H1 (cell line): ENCODE data around the gene OSCP1. TPM values are rescaled to one million over a fixed set of nuclear protein-coding genes. Genes with fewer than 3 reads are reported as not detected.

Experiments used
- ATF2 ChIP-seq: IDR thresholded peaks from 2 replicates; pipeline ENCODE4 v1.6.1; 2012; ENCODE audit warnings: low read length, inconsistent platforms
- ATF3 ChIP-seq: IDR thresholded peaks from 2 replicates; pipeline ENCODE4 v1.6.1; 2011; ENCODE audit warnings: low read depth, mild to moderate bottlenecking, low read length; ENCODE audit not compliant: insufficient read depth
- CBX5 ChIP-seq: fragments of 300-800, 300-1000 bp; sonication (generic); IDR thresholded peaks from 2 replicates; pipeline ENCODE4 v1.7.1; 2016; ENCODE audit warnings: antibody characterized with exemption, low read length, low read depth
- CBX8 ChIP-seq: fragments of 300-800, 300-1000 bp; sonication (generic); IDR thresholded peaks from 2 replicates; pipeline ENCODE4 v1.7.1; 2016; ENCODE audit warnings: low read depth, low read length, borderline replicate concordance
- CEBPB ChIP-seq: IDR thresholded peaks from 2 replicates; pipeline ENCODE4 v1.6.1; 2012; ENCODE audit warnings: low read depth, low read length
- CTBP2 ChIP-seq: IDR thresholded peaks from 2 replicates; pipeline ENCODE4 v1.7.0; 2011; ENCODE audit warnings: borderline replicate concordance, mild to moderate bottlenecking, moderate library complexity, mixed read lengths, low read length; ENCODE audit not compliant: insufficient read depth, insufficient read length
- EZH2 ChIP-seq: fragments of 200-600 bp; sonication (generic); IDR thresholded peaks from 2 replicates; pipeline ENCODE4 v1.7.1; 2012; ENCODE audit warnings: low read depth, mild to moderate bottlenecking, moderate library complexity, low read length, inconsistent platforms; ENCODE audit not compliant: severe bottlenecking
- GTF2F1 ChIP-seq: IDR thresholded peaks from 2 replicates; pipeline ENCODE4 v1.6.1; 2012; ENCODE audit warnings: low read depth, low read length, improper control_type of control experiment, borderline replicate concordance
- JUND ChIP-seq: IDR thresholded peaks from 2 replicates; pipeline ENCODE4 v1.6.1; 2011; ENCODE audit warnings: mild to moderate bottlenecking, improper control_type of control experiment, low read length
- NANOG ChIP-seq: IDR thresholded peaks from 2 replicates; pipeline ENCODE4 v1.6.1; 2011; ENCODE audit warnings: low read length, low read depth, mild to moderate bottlenecking, inconsistent platforms; ENCODE audit not compliant: insufficient read depth, poor library complexity, severe bottlenecking
- PHF8 ChIP-seq: fragments of 200-600 bp; sonication (generic); conservative IDR thresholded peaks from 2 replicates; pipeline ENCODE4 v1.7.1; 2012; ENCODE audit warnings: low read depth, mild to moderate bottlenecking, inconsistent platforms, low read length, moderate library complexity
- POLR2A ChIP-seq, 2 experiments: IDR thresholded peaks; 1 replicate in 1 of 2; 2 replicates in 1 of 2; pipeline ENCODE4 v1.6.1; 2011; ENCODE audit warnings: low read depth in 2 of 2, low read length in 2 of 2, mild to moderate bottlenecking in 2 of 2; ENCODE audit errors: control extremely low read depth in 1 of 2
- POLR2AphosphoS5 ChIP-seq: IDR thresholded peaks from 2 replicates; pipeline ENCODE4 v1.6.1; 2011; ENCODE audit warnings: low read depth, low read length
- POU5F1 ChIP-seq: IDR thresholded peaks from 2 replicates; pipeline ENCODE4 v1.6.1; 2011; ENCODE audit warnings: low read depth, mild to moderate bottlenecking, low read length, moderate library complexity
- RAD21 ChIP-seq, 2 experiments: IDR thresholded peaks in 1 of 2; conservative IDR thresholded peaks in 1 of 2; 2 replicates each; pipeline ENCODE4 v1.6.1; 2011; ENCODE audit warnings: low read depth in 2 of 2, low read length in 2 of 2, improper control_type of control experiment in 1 of 2, inconsistent platforms in 1 of 2, mild to moderate bottlenecking in 1 of 2, moderate library complexity in 1 of 2
- SAP30 ChIP-seq: fragments of 300-600 bp; sonication (generic); IDR thresholded peaks from 2 replicates; pipeline ENCODE4 v1.7.1; 2012; ENCODE audit warnings: low read length, moderate library complexity, mild to moderate bottlenecking, inconsistent platforms; ENCODE audit not compliant: insufficient read depth, insufficient replicate concordance
- SP2 ChIP-seq: IDR thresholded peaks from 2 replicates; pipeline ENCODE4 v1.6.1; 2012; ENCODE audit warnings: mild to moderate bottlenecking, low read length, inconsistent platforms
- TAF7 ChIP-seq: optimal IDR thresholded peaks from 2 replicates; pipeline ENCODE3; 2011; ENCODE audit warnings: low read depth, mild to moderate bottlenecking, inconsistent platforms, low read length, moderate library complexity, borderline replicate concordance
- YY1 ChIP-seq: IDR thresholded peaks from 2 replicates; pipeline ENCODE4 v1.6.1; 2011; ENCODE audit warnings: low read depth, mild to moderate bottlenecking, low read length
- polyA plus RNA-seq, 7 experiments: library from polyadenylated mRNA; depleted of rRNA in 3 of 7; stranded (reverse) in 5 of 7; unstranded in 2 of 7; fragments of >200 nt in 5 of 7; fragments of 200-250 nt in 2 of 7; gene quantifications; 1 replicate in 5 of 7; 2 replicates in 1 of 7; 4 replicates in 1 of 7; pipeline versions ENCODE4 v1.2.1 to v1.2.3, GENCODE V29; 2011 to 2013; ENCODE audit warnings: missing spikeins in 2 of 7, mixed read lengths in 2 of 7
- total RNA-seq: library from RNA; stranded (reverse); fragmentation: NEBNext Ultra II Directional; extraction: Animal tissue kit (Norgen Biotek cat#: 25700); gene quantifications from 2 replicates; pipeline ENCODE4 v1.2.1, GENCODE V29; 2021
- TF ChIP-seq, protein P1 (sequence below): IDR thresholded peaks from 2 replicates; pipeline ENCODE4 v1.6.1; 2012; ENCODE audit warnings: inconsistent platforms

The OSCP1 gene
- total and polyA plus RNA-seq, 2 of the 8 experiments (the other 6 are each of a cell fraction or from before 2014, with no cell fraction given): 1.8 to 3.3 TPM

DNA sequence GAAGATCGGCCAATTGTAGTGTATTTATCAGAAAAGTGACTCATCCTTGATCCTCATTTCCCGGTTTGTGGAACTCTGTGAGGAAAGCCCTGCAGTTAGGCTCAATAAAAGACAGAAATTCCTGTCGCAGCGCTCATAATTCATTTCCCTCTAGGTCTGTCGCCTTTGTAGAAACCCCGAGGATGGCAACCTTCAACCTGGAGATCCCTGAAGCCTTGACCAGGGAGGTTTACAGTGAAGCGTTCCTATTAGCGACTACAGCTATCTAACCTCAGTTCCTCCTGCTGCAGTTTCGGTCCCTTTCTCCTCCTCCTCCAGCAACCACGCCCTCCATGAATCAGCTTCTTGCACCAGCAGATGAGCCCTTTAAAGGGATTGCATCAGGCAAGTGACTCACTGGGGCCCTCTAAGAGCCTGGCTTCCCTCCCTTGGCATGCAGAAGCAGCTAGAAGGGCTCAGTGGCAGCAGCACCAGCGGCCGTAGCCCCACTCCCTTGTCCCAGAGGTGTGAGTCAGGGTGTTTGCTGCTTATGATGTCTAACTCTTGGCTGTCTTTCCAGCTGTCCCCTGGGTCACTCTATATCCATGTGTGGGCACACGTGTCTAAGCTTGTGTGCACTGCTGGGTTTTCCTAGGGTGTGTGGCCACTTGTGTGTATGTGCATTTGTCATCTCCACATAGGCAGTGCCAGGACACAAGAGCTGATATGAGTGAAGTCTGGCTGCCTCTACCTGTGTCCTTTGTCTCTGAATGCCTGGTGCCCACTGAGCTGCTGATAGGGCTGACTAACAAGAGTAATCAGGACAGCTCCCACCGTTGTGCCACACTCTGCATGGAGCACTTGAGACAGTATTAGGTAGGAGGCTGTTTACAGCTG, 63.7 kb downstream of the OSCP1 start (continued):
- TF ChIP-seq POU5F1 (no peak), EZH2 (no peak), POLR2A (IDR thresholded peaks at IDR 0.05; ENCODE audit: control extremely low read depth in 1 of 2, low read depth in 2 of 2, low read length in 2 of 2) (peak in 1 of 2 experiments; percentile 99; a peak in 2 of 3 replicates), JUND (peak; percentile 95), CBX8 (no peak), ATF2 (peak; percentile 80), GTF2F1 (peak; percentile 71), NANOG (no peak), SAP30 (peak; percentile 48), CBX5 (no peak), RAD21 (IDR thresholded peaks at IDR 0.05 in 1 of 2, conservative IDR thresholded peaks at IDR 0.05 in 1 of 2; ENCODE audit: low read depth in 2 of 2, low read length in 2 of 2) (no peak), PHF8 (peak; percentile 62), YY1 (peak; percentile 59; the same call in 1 of the 2 replicates), SP2 (no peak), POLR2AphosphoS5 (peak; percentile 98), CTBP2 (no peak), TAF7 (peak; percentile 83), ATF3 (peak; percentile 89), CEBPB (peak; percentile 97)
- TF ChIP-seq, protein P1, sequence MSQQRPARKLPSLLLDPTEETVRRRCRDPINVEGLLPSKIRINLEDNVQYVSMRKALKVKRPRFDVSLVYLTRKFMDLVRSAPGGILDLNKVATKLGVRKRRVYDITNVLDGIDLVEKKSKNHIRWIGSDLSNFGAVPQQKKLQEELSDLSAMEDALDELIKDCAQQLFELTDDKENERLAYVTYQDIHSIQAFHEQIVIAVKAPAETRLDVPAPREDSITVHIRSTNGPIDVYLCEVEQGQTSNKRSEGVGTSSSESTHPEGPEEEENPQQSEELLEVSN: no peak
